Left cardiac atrium (tissue), 4 donors: ENCODE data around the gene PLXNB2. TPM values are rescaled to one million over a fixed set of nuclear protein-coding genes. Genes with fewer than 3 reads are reported as not detected.

Experiments used
- ATAC-seq, 2 donors: fragments of 200-7000 bp; cut with Tn5 transposase; one replicate each; pipeline ENCODE4 v1.9.1; 2020; ENCODE audit warnings: mild to moderate bottlenecking in 2 of 2, moderate library complexity in 2 of 2
- DNase-seq: peaks from one replicate; pipeline ENCODE4 v3.0.0-alpha.2; 2020
- intact Hi-C, 2 donors: fragments of 100-400 bp; cut with DNase I; formaldehyde crosslinking; loops; one replicate each; pipeline versions ENCODE4 v1.14.1 to v1.15.1; 2022 to 2023
- total RNA-seq, 2 donors: library from RNA; stranded (reverse); fragmentation: NEBNext Ultra II Directional; extraction: Animal tissue kit (Norgen Biotek cat#: 25700); gene quantifications; one replicate each; pipeline ENCODE4 v1.2.1, GENCODE V29; 2021
- donor health status: DM: no; HTN: yes; CAD: no.
- donor health status: DM: no; HTN: yes; CAD: no; lungs with severe emphysema.
- donor health status: DM: yes; HTN: yes; CAD: no.
- donor health status: Dilated cardiomyopathy.

PLXNB2 gene
- total RNA-seq, 2 donors from 2014 or later = 76.2 to 91.5 TPM

DNA sequence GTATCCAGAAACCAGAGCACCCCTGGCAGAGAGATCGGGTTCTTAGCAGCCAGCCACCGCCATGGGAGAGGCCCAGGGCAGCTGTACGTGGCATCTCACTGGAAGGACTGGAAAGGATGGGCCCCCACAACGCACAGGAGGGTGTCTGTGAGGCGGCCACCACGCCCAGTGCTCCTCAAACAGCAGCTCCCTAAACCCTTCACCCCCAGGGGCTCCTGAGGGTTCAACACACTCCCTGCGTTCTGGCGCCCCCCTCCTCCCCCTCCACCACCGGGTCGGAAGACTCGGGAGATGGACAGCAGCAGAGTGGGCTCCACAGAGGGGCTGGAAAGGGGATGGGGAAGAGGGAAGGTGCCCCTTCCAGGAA is 47.0 kb downstream of the PLXNB2 start:
- no peak for DNase-seq
- no peak for ATAC-seq
- intact Hi-C loops = no loop called here

DNA sequence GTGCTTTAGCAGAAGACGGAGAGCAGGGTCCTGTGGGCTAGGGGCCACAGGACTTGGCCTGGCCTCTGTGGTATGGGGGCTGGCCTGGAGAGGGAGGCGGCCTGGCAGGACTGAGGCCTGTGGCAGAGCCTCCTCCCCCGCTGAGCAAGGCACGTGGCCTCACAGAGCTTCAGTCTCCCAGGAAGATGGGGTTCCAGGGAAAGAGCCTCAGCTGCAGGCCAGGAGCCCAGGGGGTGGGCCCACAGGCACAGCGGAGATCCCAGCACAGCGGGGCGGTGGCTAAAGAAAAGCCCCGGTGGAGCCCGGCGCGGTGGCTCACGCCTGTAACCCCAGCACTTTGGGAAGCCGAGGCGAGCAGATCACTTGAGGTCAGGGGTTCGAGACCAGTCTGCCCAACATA is 48.1 kb downstream of the PLXNB2 start:
- ATAC-seq (no peak), DNase-seq (no peak)
- intact Hi-C loops = no loop called here

DNA sequence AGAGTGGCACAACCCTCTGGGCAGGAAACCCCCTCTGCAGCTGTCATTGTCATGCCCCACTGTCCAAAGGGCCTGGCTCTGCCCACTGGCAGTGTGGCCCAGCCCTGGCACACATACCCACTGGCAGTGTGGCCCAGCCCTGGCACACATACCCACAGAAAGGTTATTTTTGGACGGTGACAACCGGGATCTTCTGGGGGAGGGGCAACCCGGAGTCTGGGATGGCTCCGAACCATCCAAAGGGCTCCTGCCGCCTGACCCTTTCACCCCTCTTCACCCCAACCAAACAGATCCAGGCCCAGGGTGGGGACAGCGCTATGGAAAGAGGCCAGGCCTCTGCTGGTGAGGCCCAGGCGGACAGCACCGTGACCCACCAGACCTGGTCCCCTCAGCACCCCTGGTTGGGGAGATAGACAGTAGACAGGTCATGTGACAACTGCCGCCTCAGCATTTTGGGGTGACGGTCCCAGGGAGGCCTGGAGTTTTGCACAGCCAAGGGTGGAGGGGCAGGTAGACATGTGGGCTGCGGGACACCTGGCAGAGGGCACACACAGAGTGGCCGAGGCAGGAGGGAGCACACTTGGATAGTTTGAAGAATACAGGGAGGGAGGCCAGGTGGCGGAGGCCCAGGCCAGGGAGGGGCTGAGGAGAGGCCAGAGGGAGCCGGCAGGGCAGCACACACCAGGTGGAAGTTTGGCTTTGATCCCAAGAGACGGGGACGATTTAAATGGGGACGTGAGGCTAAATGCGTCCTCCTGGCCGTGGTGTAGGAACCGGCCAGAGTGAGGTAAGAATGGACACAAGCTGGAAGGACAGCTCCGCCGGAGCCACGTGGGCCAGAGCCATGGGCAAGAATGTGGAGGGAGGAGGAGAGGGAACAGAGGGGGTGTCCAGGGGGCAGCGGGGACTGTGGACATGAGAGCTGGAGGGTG is 48.8 kb downstream of the PLXNB2 start:
- DNase-seq (no peak), ATAC-seq (peak; percentile 54 to 60)
- intact Hi-C loops = no loop called here

DNA sequence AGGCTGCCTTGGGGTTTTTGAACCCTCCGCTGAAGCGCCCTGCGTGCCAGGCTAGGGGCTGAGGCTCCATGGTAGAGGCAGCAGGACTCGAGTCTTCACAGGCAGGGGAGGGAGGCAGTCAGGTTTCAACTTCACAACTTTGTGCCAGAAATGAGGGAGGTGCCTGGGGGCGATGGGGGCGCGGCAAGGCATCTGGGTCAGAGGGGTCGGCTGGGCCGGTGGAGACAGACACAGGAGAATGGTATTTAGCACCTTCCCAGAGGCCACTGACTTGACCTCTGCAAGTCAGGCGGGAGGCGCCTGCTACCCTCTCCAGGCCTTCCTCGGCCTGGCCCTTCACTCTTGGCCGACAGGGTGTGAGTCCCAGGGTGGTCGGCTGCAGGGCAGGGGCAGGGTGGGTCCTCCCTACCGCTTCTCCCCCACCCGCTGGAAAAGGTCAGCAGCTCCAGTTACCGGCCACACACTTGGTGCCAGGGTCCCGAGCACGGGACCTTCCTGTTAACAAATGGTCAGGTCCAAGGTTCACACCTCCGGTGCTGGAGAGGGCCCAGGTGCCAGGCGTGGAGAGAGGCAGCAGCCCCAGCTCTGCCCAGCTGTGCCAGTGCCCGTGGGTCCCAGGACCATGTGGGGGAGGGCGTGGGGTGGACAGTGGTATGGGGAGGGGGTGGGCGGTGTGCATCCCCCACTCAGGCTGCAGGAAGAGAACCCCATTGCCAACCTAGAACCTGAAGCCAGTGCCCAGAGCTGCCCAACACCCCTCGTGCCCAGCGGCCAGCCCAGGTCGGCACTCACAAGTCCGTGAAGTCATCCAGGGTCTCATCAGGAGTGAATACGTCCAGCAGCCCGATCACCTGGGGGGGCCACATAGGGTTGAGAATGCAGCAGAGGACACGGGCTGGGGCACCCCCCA is 49.7 kb downstream of the PLXNB2 start:
- intact Hi-C loops = no loop called here
- ATAC-seq (no peak), DNase-seq (no peak)

DNA sequence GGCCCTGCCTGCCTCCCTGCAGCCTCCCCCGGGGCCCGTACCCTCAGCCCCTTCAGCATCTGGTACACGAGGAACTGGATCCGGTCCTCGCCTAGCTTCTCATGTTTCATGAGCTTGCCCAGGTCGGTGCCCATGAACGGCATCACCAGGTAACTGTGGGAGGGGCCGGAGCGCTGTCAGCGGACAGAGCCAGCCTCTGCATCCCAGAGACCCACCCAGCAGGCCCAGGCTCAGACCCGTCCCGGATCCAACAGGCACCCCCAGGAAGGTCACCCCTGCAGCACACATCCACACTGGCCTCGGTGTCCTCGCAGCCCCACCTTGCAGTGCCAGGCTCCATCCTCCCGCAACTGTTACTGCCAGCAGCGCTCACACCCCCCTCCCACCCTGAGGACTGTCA is 50.4 kb downstream of the PLXNB2 start:
- intact Hi-C loops = no loop called here
- DNase-seq (no peak), ATAC-seq (no peak)

DNA sequence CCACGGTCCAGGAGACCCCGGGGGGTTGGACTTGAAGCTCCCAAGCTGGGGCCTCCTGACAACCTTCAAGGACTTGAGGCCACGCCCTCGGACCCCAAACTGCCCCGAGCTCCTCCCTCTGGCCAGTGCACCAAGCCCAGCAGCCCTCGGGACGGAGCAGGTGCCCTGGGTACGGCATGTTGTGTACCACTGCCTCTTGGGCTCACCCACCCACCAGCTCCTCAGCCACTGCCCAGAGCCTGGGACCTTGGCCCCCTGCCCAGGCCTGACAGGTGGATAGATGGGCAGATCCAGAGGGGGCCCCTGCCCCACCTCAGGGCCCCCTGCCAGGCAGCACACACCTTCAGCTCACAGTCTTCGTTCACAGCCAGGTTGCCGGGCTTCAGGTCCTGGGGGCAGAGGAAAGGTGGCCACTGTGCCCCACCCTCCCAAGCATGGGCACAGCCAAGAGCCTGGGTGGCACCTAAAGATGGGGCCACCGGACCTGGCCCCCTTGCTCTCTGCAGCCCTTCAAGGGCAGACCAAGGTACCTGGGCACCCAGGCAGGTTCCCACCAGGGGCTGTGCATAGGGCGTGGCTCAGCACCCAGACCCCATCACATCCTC is 51.1 kb downstream of the PLXNB2 start:
- ATAC-seq = no peak
- DNase-seq = no peak
- intact Hi-C loops = no loop called here

DNA sequence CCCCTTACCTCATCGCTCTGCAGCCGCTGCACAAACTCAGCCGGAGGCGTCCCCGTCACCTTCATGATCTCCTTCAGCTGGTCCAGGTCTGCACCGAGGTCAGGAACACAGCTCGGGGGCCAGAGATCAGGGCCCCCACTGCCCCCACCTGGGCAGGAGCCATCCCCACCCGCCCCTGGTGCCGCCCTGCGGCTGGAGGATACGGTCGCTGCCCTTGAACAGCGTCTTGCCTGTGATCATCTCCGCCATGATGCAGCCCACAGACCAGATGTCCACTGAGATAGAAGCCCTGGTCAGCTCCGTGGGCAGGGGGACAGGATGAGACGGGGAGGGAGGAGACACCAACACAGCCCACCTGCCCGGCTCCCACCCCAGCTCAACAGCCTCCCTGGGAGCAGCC is 51.8 kb downstream of the PLXNB2 start:
- ATAC-seq (no peak), DNase-seq (no peak)
- intact Hi-C loops = no loop called here

DNA sequence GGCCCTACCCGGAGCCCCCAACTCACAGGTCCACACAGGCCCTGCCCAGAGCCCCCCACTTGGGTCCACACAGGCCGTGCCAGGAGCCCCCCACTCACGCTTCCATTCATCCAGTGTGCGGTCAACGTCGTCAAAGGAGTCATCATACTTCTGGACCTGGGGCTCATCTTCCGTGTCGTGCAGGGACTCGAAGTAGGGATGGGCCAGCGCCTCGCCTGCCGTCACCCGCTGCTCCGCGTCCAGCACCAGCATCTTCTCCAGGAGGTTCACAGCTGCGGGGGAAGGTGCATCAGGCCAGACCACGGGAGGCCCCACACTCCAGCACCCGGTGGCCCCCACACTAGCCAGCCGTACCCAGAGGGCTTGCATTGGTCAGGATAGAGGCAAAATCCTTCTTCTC is 52.3 kb downstream of the PLXNB2 start:
- no peak for DNase-seq
- intact Hi-C loops = no loop called here
- no peak for ATAC-seq

DNA sequence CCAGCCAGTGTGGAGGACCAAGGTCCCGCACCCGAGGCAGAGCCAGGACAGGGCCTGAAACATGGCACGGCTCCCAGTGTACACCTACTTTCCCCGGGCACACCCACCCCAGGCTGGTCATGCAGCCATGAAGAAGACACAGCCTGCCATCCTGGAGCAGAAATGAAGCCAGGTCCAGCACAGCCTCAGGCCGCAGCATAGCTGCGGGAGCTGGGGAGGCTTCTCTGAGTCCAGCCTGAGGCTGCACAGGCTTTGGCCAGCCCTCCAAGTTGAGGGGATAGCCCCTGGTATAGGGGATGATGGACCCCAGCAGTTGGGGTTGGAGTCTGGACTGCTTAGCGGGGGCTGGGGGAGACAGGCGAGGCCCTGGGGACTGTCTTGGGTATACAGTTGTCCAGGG is 53.5 kb downstream of the PLXNB2 start:
- ATAC-seq (no peak), DNase-seq (no peak)
- intact Hi-C loops = loop anchor here in 1 of 2 donors (5.0 kb wide), 1 partner anchor 88 kb away; the partner anchor contains the start of gene PPP6R2

DNA sequence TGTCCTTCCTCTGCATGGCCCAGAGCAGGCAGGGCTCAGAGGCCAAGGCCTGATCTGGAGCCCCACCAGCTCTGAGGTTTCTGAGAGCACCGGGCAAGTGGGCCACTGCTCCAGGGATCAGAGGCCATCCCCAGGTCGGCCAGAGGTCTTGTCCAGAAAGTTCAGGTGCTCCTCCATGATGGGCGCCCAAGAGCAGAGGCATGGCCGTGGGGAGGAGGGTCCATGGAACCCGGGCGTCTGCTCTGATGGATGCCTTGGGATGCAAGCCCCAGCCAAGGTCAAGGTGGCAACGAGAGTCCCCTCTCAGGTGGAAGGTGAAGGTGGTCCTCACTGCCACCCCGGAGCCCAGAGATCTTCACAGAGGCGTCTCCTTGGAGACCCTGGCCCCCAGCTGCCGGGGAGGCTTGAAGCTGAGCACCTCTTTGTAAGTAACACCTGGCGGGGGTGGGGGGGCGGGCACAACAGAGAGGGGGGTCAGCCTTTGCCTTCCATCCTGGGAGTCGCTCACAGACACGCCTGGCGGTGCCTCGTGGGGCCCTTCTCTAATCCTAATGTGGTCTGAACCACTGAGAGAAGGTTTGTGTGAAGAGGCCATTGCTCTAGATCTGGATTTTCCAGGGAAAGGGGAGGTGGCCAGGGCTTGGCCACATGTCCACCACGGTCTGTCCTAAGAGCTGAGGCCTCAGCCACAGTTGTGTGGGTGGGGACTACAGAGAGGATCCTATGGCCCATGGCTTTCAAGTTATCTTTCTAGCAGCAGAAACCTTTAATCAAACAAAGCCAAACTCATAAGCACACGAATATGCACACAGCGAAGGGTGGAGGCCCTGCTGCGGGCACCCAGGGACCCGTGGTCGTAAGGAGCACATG is 54.2 kb downstream of the PLXNB2 start:
- ATAC-seq (no peak), DNase-seq (no peak)
- intact Hi-C loops = loop anchor here in 1 of 2 donors (5.0 kb wide), 1 partner anchor 89 kb away; the partner anchor contains the start of gene PPP6R2

DNA sequence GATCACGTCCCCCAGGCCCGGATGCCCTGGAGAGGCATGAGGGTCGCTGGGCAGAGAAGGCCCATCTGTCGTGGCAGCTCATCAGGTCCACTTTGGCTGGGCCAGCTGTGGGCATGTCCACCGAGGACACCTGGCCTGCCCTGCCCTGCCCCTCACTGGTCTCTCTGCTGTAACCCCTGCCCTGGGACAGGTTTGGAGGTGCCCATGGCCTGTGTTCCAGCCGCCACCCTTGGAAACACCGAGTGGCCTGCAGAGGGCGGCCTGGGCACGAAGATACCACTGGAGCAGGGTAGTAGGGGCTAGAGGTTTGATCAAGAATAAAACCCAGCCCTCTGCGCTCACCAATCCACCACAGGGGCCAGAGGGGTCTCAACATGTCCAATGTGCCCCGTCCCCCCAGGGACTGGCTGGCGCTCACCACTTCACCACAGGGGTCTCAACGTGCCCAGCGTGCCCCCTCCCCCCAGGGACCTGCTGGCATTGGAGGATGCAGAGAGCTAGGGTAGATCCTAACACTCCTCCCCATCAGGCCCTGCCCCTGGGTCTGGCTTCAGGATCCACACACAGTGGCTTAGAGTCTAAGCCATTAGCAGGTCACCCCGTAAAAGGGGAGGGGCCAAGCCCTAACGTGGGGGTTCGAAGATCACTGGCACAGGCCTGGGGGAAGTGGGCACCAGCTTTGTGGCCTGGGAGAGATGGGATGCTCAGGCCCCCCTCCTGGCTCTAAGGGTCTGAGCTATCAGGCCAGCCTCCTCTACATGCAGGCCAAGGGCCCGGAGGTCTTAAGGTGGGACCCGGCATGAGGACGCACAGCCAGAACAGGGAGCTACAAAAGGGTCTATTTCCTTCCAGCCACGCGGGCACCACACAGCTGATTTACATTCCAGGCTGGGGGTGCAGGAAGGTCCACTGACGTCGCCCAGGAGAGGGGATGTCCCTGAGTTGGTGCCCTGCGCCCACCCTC is 55.1 kb downstream of the PLXNB2 start:
- intact Hi-C loops = loop anchor here in 1 of 2 donors (5.0 kb wide), 1 partner anchor 90 kb away; the partner anchor contains the start of gene PPP6R2
- DNase-seq (peak; percentile 78), ATAC-seq (peak; percentile 71 to 75)

DNA sequence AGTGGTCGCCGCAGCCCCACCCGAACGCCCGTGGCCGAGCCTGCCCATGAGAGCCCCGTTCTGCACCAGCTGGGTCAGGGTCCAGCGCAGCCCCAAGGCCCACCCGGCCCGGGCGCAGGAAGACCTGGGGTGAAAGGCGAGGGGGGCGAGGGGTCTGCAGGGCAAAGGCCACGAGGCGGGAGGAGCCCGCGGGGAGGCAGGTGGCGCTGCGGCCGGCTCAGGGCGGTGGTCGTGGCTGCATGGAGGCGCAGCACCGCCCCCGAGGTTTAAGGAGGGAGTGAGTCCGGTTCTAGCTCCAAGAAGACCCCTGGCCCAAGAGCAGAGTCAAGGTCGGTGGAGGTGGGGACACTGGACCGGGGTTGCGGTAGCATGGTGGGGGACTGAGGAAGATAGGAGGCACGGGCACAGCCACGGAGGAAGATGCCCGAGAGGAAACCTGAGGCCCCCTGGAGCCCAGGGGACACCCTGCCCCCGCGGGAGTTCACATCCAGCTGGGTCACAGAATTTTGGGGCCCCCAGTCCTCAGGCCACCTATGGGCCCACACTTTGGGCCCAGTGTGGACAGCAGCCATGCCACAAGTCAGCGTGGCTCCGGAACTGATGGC is 55.9 kb downstream of the PLXNB2 start:
- intact Hi-C loops = loop anchor here in 1 of 2 donors (5.0 kb wide), 1 partner anchor 91 kb away; the partner anchor contains the start of gene PPP6R2
- ATAC-seq = peak in 1 of 2 donors; percentile 1

DNA sequence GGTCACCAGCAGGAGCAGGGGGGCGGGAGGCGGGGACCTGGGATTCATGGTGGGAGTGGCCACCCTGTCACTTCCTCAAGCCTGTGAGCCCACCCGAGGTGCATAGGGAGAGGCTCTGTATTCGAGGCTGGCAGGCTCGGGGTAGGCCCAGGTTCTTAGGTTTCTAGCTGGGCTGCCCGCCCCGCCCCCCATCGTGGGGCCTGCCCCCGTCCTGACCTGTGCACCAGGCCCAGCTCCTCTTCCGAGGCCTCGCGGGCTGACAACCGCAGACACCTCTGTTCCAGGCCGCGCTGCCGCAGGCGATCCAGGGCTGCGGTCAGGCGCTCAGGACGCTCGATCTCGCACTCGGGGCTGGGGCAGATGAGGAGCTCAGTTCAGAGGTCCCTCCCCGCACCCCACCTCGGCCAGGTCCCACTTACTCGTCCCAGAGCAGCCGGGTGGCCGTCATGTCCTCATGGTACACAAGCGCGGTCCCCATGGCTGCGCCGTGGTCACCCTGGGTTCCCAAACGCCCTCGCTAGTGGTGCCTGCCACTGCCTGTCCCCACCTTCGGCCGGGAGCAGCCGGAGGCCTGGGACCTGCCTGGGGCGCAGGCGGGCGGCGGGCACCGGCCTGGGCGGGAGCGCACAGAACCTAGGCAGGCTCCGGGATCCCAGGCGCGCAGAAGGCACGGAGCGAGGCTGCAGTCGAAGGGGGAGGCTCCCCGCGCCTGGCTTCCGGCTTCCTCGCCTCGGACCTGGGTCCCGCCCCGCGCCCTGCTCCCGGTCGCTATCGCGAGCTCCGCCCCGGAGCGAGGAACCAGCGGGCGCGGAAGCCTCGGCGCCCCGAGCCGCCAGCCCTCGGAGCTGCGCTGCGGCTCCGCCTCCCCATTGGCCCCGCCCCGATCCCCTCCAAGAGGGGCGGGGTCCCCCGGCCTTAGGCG is 56.6 kb downstream of the PLXNB2 start, which contains the start of gene HDAC10:
Gene HDAC10, minus strand, starts transcription at position 711 of the 922 bp plus-strand sequence. Its CDS starts 233 bp downstream, at position 478.
- DNase-seq = peak; percentile 88
- intact Hi-C loops = loop anchor here in 1 of 2 donors (5.0 kb wide), 1 partner anchor 91 kb away; the partner anchor contains the start of gene PPP6R2

More for the DNA sequence above, 55.9 kb downstream of the PLXNB2 start:
- DNase-seq = no peak

DNA sequence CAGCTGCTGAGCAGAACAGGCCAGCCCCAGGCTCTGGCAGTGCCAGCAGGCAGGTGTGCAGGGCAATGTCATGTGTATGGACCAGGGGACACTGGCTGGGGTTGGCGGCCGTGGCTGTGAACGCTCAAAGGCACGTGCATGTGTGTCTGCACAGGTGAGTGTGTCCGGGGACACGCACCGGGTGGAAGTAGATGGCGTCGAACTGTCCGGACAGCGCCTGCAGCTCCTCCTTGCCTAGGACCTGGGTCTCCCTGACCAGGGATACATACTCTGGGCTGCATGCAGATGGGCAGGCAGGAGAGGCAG is 57.2 kb downstream of the PLXNB2 start:
- ATAC-seq (no peak), DNase-seq (no peak)
- intact Hi-C loops = loop anchor here in 1 of 2 donors (5.0 kb wide), 1 partner anchor 92 kb away; the partner anchor contains the start of gene PPP6R2

More for the DNA sequence above, 56.6 kb downstream of the PLXNB2 start, which contains the start of gene HDAC10:
- ATAC-seq = peak; percentile 83
